Stimulated activated CD8-positive, alpha-beta memory T cell treated with anti-CD3 and anti-CD28 coated beads, Interleukin-2, amount 100 ng/mL, for 48 hours (primary cell): ENCODE results near the gene CCDC80.
"Not testable (repeated sequence)": the region's sequence is repeated elsewhere in the genome, so short reads cannot be mapped to it uniquely, and the experiment has no call there.

Source experiments
- DNase-seq, 2 donors: peaks; one replicate each; pipeline ENCODE4 v3.0.0-alpha.2; 2020; ENCODE audit warnings: low read depth in 2 of 2

CCDC80 gene

GRCh38 chr3:112640930-112641801 lies at the start of gene CCDC80:
TSS of gene CCDC80 (minus strand) at chr3:112641143. CDS start at chr3:112639905, 1,238 bp downstream.
- DNase-seq, result no peak

- DNase-seq, result no peak
Measured at GRCh38 chr3:112689989-112690388, 49.0 kb upstream of the CCDC80 start.

- DNase-seq, result no peak
Measured at GRCh38 chr3:112689385-112689784, 48.4 kb upstream of the CCDC80 start.

- DNase-seq, result no peak
Measured at GRCh38 chr3:112688819-112689218, 47.9 kb upstream of the CCDC80 start.

GRCh38 chr3:112688085-112688769 lies 47.3 kb upstream of the CCDC80 start:
- DNase-seq, result no peak

- no peak for DNase-seq
Measured at GRCh38 chr3:112687616-112688015, 46.7 kb upstream of the CCDC80 start.

- no peak for DNase-seq
Measured at GRCh38 chr3:112687211-112687610, 46.3 kb upstream of the CCDC80 start.

- DNase-seq, result no peak
Measured at GRCh38 chr3:112685956-112686799, 45.2 kb upstream of the CCDC80 start.

GRCh38 chr3:112685420-112685819 lies 44.5 kb upstream of the CCDC80 start:
- DNase-seq, result no peak

- DNase-seq, result no peak
Measured at GRCh38 chr3:112682361-112682760, 41.4 kb upstream of the CCDC80 start.

GRCh38 chr3:112681822-112682325 lies 40.9 kb upstream of the CCDC80 start:
- DNase-seq, result no peak

GRCh38 chr3:112676659-112677234 lies 35.8 kb upstream of the CCDC80 start:
- DNase-seq, result peak; percentile 72

- DNase-seq, result no peak
Measured at GRCh38 chr3:112675943-112676535, 35.1 kb upstream of the CCDC80 start.

- DNase-seq, result no peak
Measured at GRCh38 chr3:112675349-112675748, 34.4 kb upstream of the CCDC80 start.

GRCh38 chr3:112672716-112673541 lies 32.0 kb upstream of the CCDC80 start:
- DNase-seq, result no peak

- no peak for DNase-seq
Measured at GRCh38 chr3:112671930-112672715, 31.2 kb upstream of the CCDC80 start.

GRCh38 chr3:112670824-112671223 lies 29.9 kb upstream of the CCDC80 start:
- no peak for DNase-seq

GRCh38 chr3:112667599-112667998 lies 26.7 kb upstream of the CCDC80 start:
- no peak for DNase-seq

- not testable (repeated sequence) for DNase-seq
Measured at GRCh38 chr3:112665009-112665408, 24.1 kb upstream of the CCDC80 start.
